ENCODE measurements around the gene LARP4B. TPM values are rescaled to one million over a fixed set of nuclear protein-coding genes. Genes with fewer than 3 reads are reported as not detected.

Gene LARP4B
- total and polyA plus RNA-seq, 2 of the 13 experiments (the other 11 are each of a cell fraction or from before 2014, with no cell fraction given) = 19.5 to 30.2 TPM

GRCh38 chr10:860519-860918 is 71.0 kb downstream of the LARP4B start:
- no peak for ATAC-seq
- 86% methylated on average over 4 of the region's 4 CpGs for WGBS (ENCODE audit: low lambda C conversion rate)
- Histone ChIP-seq H3K36me3 (replicated peaks in 1 of 2; ENCODE audit: control insufficient read depth in 1 of 2, insufficient read depth in 2 of 2, low read length in 2 of 2) (peaks cover 18 to 82% of the 10 kb centered on the region in 2 experiments), H3K4me2 (ENCODE audit: low read depth, low read length) (no peak overlapping the region), H2AFZ (ENCODE audit: low read length) (no peak overlapping the region), H3K9me3 (ENCODE audit: low read length) (no peaks in the 10 kb centered on the region), H3K4me3 (replicated peaks in 1 of 3; ENCODE audit: insufficient read depth in 1 of 3, low read depth in 2 of 3, low read length in 3 of 3) (no peak overlapping the region), H3K9ac (ENCODE audit: insufficient read depth, low read depth, low read length) (no peak overlapping the region), H3K4me1 (ENCODE audit: insufficient read depth, low read length) (no peaks in the 10 kb centered on the region), H3K27me3 (ENCODE audit: control insufficient read depth in 1 of 2, insufficient read depth in 2 of 2, low read length in 2 of 2) (no peaks in the 10 kb centered on the region), H3K27ac (ENCODE audit: extremely low read length, insufficient read depth, low read length) (no peak overlapping the region), H4K20me1 (ENCODE audit: insufficient read depth, low read length) (no peaks in the 10 kb centered on the region; the same call in 1 of the 2 replicates), H3K79me2 (ENCODE audit: insufficient read depth, low read length) (no peaks in the 10 kb centered on the region)
- intact Hi-C loops (cut with micrococcal nuclease; ENCODE audit: unreplicated experiment) (no loop called here), in situ Hi-C loops (cut with HindIII; ENCODE audit: extremely low pct_ligation_motif_present, low pct_unique_long_range_greater_than_20kb) (no loop called here)
- TF ChIP-seq ELK4 (CRISPR knock-in tag; IDR thresholded peaks at IDR 0.05; ENCODE audit: borderline replicate concordance) = no peak
- TF ChIP-seq ZNF616 (CRISPR knock-in tag; IDR thresholded peaks at IDR 0.05; ENCODE audit: low read depth) = no peak
- TF ChIP-seq NCOA1 (CRISPR knock-in tag; IDR thresholded peaks at IDR 0.05) = no peak
- no peak for TF ChIP-seq FOXP4 (CRISPR knock-in tag; IDR thresholded peaks at IDR 0.05)
- no peak for TF ChIP-seq ZSCAN25 (CRISPR knock-in tag; IDR thresholded peaks at IDR 0.05)
- TF ChIP-seq ZZZ3 (CRISPR knock-in tag; IDR thresholded peaks at IDR 0.05; ENCODE audit: borderline replicate concordance) = no peak
- TF ChIP-seq NFAT5 (CRISPR knock-in tag; IDR thresholded peaks at IDR 0.05) = no peak
- CTCF ChIA-PET (ENCODE audit: low intra/inter-chr PET ratio, low total read pairs) = no interaction called here
- POLR2A ChIA-PET = no interaction called here
- FAIRE-seq = no peak
- no peak for DNase-seq (ENCODE audit: low spot score)
- no TSS peak for BruUV-seq (replicated peaks)
